ENCODE data around the gene ELANE. TPM values are rescaled to one million over a fixed set of nuclear protein-coding genes. Genes with fewer than 3 reads are reported as not detected.

Gene ELANE
- total RNA-seq, 1 donor from 2014 or later = not detected

- no peak for DNase-seq (ENCODE audit: low spot score)
- peaks cover 6% of the 10 kb centered on the region for H3K36me3 Mint-ChIP-seq (ENCODE audit: low read depth, unreplicated experiment)
- H3K4me3 Mint-ChIP-seq (ENCODE audit: unreplicated experiment) = no peak overlapping the region
- H3K4me1 Mint-ChIP-seq (ENCODE audit: unreplicated experiment) = peaks cover 6% of the 10 kb centered on the region
- no peaks in the 10 kb centered on the region for H3K9me3 Mint-ChIP-seq (ENCODE audit: unreplicated experiment)
- H3K27me3 Mint-ChIP-seq (ENCODE audit: unreplicated experiment) = peaks cover 5% of the 10 kb centered on the region
- peak; percentile 31 for TF ChIP-seq CTCF (IDR thresholded peaks at IDR 0.05; ENCODE audit: unreplicated experiment)
- H3K27ac Mint-ChIP-seq (ENCODE audit: unreplicated experiment) = no peak overlapping the region
Observed at GRCh38 chr19:897442-898039, 45.4 kb downstream of the ELANE start.

- Mint-ChIP-seq H3K4me1 (ENCODE audit: unreplicated experiment) (no peaks in the 10 kb centered on the region), H3K9me3 (ENCODE audit: unreplicated experiment) (no peaks in the 10 kb centered on the region), H3K27me3 (ENCODE audit: unreplicated experiment) (peaks cover 4% of the 10 kb centered on the region), H3K4me3 (ENCODE audit: unreplicated experiment) (no peak overlapping the region), H3K36me3 (ENCODE audit: low read depth, unreplicated experiment) (peaks cover 3% of the 10 kb centered on the region), H3K27ac (ENCODE audit: unreplicated experiment) (no peak overlapping the region)
- DNase-seq (ENCODE audit: low spot score) = no peak
- no peak for TF ChIP-seq CTCF (IDR thresholded peaks at IDR 0.05; ENCODE audit: unreplicated experiment)
Observed at GRCh38 chr19:898663-899062, 46.6 kb downstream of the ELANE start.

GRCh38 chr19:899336-900042 is 47.4 kb downstream of the ELANE start:
- Mint-ChIP-seq H3K27me3 (ENCODE audit: unreplicated experiment) (peaks cover 4% of the 10 kb centered on the region), H3K9me3 (ENCODE audit: unreplicated experiment) (no peaks in the 10 kb centered on the region), H3K4me3 (ENCODE audit: unreplicated experiment) (no peak overlapping the region), H3K36me3 (ENCODE audit: low read depth, unreplicated experiment) (peaks cover 3% of the 10 kb centered on the region), H3K27ac (ENCODE audit: unreplicated experiment) (no peak overlapping the region), H3K4me1 (ENCODE audit: unreplicated experiment) (no peaks in the 10 kb centered on the region)
- no peak for DNase-seq (ENCODE audit: low spot score)
- TF ChIP-seq CTCF (IDR thresholded peaks at IDR 0.05; ENCODE audit: unreplicated experiment) = no peak

- no peaks in the 10 kb centered on the region for H3K9me3 Mint-ChIP-seq (ENCODE audit: unreplicated experiment)
- H3K36me3 Mint-ChIP-seq (ENCODE audit: low read depth, unreplicated experiment) = peaks cover 3% of the 10 kb centered on the region
- DNase-seq (ENCODE audit: low spot score) = no peak
- H3K27me3 Mint-ChIP-seq (ENCODE audit: unreplicated experiment) = peaks cover 4% of the 10 kb centered on the region
- H3K4me3 Mint-ChIP-seq (ENCODE audit: unreplicated experiment) = no peak overlapping the region
- H3K4me1 Mint-ChIP-seq (ENCODE audit: unreplicated experiment) = no peaks in the 10 kb centered on the region
- no peak for TF ChIP-seq CTCF (IDR thresholded peaks at IDR 0.05; ENCODE audit: unreplicated experiment)
- no peak overlapping the region for H3K27ac Mint-ChIP-seq (ENCODE audit: unreplicated experiment)
Observed at GRCh38 chr19:900043-900301, 47.9 kb downstream of the ELANE start.

- Mint-ChIP-seq H3K27ac (ENCODE audit: unreplicated experiment) (no peak overlapping the region), H3K27me3 (ENCODE audit: unreplicated experiment) (peaks cover 4% of the 10 kb centered on the region), H3K9me3 (ENCODE audit: unreplicated experiment) (no peaks in the 10 kb centered on the region), H3K4me3 (ENCODE audit: unreplicated experiment) (no peak overlapping the region), H3K36me3 (ENCODE audit: low read depth, unreplicated experiment) (peaks cover 3% of the 10 kb centered on the region), H3K4me1 (ENCODE audit: unreplicated experiment) (no peaks in the 10 kb centered on the region)
- no peak for DNase-seq (ENCODE audit: low spot score)
- TF ChIP-seq CTCF (IDR thresholded peaks at IDR 0.05; ENCODE audit: unreplicated experiment) = no peak
Observed at GRCh38 chr19:900302-901111, 48.4 kb downstream of the ELANE start.
